GM23338 (cell line): ENCODE data around the gene IER5L.
A peak's percentile ranks its signal among the peaks of the same experiment; 100 is the strongest.

Experiments
- EZH2 ChIP-seq: fragments of 200-600 bp; sonication (generic); IDR thresholded peaks from one replicate; pipeline ENCODE4 v1.8.0; 2017; ENCODE audit warnings: antibody characterized with exemption, mild to moderate bottlenecking, low read depth; ENCODE audit not compliant: unreplicated experiment
- EZH2phosphoT487 ChIP-seq: fragments of 200-600 bp; sonication (generic); IDR thresholded peaks from one replicate; pipeline ENCODE4 v1.8.1; 2018; ENCODE audit warnings: antibody characterized with exemption; ENCODE audit not compliant: unreplicated experiment
- JUNB ChIP-seq: IDR thresholded peaks from one replicate; pipeline ENCODE4 v1.6.1; 2016; ENCODE audit warnings: antibody characterized with exemption; ENCODE audit not compliant: unreplicated experiment
- POLR2AphosphoS5 ChIP-seq: IDR thresholded peaks from 2 replicates; pipeline ENCODE4 v1.6.1; 2016; ENCODE audit warnings: antibody characterized with exemption, low read depth
- STAT1 ChIP-seq: IDR thresholded peaks from one replicate; pipeline ENCODE4 v1.6.1; 2016; ENCODE audit warnings: antibody characterized with exemption; ENCODE audit not compliant: unreplicated experiment
- ZNF114 ChIP-seq: fragments of 250-450 bp; sonication (Bioruptor Pico); IDR thresholded peaks from 2 replicates; pipeline ENCODE4 v1.5.0; 2020; ENCODE audit warnings: mild to moderate bottlenecking, moderate library complexity
- TF ChIP-seq, protein P1 (sequence below), 2 experiments: fragments of 200-600 bp in 1 of 2; sonication (generic) in 1 of 2; conservative IDR thresholded peaks; 2 replicates each; pipeline versions ENCODE4 v1.5.1 to v1.6.1; 2016 to 2017; ENCODE audit warnings: antibody characterized with exemption in 2 of 2, low read depth in 2 of 2, mild to moderate bottlenecking in 2 of 2, moderate library complexity in 1 of 2
- TF ChIP-seq, protein P2 (sequence below): IDR thresholded peaks from one replicate; pipeline ENCODE4 v1.6.1; 2018; ENCODE audit warnings: antibody characterized with exemption; ENCODE audit not compliant: unreplicated experiment
- TF ChIP-seq, protein P3 (sequence below): fragments of 250-450 bp; sonication (Bioruptor Pico); IDR thresholded peaks from 2 replicates; pipeline ENCODE4 v1.5.0; 2020; ENCODE audit warnings: mild to moderate bottlenecking, moderate library complexity
- TF ChIP-seq, protein P4 (sequence below): IDR thresholded peaks from 2 replicates; pipeline ENCODE4 v1.6.1; 2016; ENCODE audit warnings: antibody characterized with exemption

DNA sequence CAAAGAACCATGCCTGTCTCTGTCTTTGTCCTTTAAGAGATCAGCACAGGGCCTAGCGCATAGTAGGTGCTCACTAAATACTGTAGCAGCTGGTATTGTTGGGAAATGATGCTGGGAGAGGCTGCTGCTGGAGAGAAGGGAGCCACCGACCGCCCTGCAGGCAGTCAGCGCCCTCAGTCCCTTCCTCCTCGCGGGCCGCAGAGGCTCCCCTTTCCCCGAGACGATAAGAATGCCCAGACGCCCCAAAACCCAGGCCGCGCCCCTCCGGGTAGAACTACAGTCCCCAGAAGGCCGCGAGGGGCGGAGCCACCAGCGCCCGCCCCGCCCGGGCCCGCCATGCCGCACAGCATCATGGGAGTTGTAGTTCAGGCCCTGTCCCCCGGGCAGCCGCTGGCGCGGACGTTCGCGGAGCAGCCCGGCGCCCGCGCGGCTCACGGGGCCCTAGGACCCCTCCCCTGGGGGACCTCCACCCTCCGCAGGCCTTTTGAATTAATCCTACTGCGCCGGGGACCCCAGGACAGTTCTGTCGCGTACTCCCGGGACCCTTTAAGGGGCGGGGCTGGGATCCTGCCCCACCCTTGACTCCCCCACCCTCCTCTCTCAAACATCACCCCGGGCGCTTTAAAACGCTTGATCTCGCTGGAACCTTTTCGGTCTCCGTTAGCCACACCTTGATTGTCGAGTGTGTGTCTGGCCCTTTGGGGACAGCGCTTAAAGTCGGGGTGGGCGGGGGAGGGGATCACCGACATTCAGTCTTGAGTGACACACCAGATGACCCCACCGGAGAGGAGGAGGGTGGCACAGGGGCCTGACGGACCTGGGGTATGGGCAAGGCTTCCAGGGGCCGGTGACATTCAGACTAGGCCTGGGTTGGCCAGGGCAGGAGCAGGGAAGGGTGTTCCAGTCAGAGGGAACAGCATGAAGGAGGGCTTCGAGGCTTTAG lies 24.8 kb upstream of the IER5L start:
- no peak for TF ChIP-seq EZH2
- TF ChIP-seq, protein P1, sequence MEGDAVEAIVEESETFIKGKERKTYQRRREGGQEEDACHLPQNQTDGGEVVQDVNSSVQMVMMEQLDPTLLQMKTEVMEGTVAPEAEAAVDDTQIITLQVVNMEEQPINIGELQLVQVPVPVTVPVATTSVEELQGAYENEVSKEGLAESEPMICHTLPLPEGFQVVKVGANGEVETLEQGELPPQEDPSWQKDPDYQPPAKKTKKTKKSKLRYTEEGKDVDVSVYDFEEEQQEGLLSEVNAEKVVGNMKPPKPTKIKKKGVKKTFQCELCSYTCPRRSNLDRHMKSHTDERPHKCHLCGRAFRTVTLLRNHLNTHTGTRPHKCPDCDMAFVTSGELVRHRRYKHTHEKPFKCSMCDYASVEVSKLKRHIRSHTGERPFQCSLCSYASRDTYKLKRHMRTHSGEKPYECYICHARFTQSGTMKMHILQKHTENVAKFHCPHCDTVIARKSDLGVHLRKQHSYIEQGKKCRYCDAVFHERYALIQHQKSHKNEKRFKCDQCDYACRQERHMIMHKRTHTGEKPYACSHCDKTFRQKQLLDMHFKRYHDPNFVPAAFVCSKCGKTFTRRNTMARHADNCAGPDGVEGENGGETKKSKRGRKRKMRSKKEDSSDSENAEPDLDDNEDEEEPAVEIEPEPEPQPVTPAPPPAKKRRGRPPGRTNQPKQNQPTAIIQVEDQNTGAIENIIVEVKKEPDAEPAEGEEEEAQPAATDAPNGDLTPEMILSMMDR (conservative IDR thresholded peaks at IDR 0.05; ENCODE audit: low read depth in 2 of 2), result no peak
- TF ChIP-seq EZH2phosphoT487, result no peak
- TF ChIP-seq POLR2AphosphoS5, result no peak
- TF ChIP-seq, protein P2, sequence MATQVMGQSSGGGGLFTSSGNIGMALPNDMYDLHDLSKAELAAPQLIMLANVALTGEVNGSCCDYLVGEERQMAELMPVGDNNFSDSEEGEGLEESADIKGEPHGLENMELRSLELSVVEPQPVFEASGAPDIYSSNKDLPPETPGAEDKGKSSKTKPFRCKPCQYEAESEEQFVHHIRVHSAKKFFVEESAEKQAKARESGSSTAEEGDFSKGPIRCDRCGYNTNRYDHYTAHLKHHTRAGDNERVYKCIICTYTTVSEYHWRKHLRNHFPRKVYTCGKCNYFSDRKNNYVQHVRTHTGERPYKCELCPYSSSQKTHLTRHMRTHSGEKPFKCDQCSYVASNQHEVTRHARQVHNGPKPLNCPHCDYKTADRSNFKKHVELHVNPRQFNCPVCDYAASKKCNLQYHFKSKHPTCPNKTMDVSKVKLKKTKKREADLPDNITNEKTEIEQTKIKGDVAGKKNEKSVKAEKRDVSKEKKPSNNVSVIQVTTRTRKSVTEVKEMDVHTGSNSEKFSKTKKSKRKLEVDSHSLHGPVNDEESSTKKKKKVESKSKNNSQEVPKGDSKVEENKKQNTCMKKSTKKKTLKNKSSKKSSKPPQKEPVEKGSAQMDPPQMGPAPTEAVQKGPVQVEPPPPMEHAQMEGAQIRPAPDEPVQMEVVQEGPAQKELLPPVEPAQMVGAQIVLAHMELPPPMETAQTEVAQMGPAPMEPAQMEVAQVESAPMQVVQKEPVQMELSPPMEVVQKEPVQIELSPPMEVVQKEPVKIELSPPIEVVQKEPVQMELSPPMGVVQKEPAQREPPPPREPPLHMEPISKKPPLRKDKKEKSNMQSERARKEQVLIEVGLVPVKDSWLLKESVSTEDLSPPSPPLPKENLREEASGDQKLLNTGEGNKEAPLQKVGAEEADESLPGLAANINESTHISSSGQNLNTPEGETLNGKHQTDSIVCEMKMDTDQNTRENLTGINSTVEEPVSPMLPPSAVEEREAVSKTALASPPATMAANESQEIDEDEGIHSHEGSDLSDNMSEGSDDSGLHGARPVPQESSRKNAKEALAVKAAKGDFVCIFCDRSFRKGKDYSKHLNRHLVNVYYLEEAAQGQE, result no peak
- TF ChIP-seq, protein P3, sequence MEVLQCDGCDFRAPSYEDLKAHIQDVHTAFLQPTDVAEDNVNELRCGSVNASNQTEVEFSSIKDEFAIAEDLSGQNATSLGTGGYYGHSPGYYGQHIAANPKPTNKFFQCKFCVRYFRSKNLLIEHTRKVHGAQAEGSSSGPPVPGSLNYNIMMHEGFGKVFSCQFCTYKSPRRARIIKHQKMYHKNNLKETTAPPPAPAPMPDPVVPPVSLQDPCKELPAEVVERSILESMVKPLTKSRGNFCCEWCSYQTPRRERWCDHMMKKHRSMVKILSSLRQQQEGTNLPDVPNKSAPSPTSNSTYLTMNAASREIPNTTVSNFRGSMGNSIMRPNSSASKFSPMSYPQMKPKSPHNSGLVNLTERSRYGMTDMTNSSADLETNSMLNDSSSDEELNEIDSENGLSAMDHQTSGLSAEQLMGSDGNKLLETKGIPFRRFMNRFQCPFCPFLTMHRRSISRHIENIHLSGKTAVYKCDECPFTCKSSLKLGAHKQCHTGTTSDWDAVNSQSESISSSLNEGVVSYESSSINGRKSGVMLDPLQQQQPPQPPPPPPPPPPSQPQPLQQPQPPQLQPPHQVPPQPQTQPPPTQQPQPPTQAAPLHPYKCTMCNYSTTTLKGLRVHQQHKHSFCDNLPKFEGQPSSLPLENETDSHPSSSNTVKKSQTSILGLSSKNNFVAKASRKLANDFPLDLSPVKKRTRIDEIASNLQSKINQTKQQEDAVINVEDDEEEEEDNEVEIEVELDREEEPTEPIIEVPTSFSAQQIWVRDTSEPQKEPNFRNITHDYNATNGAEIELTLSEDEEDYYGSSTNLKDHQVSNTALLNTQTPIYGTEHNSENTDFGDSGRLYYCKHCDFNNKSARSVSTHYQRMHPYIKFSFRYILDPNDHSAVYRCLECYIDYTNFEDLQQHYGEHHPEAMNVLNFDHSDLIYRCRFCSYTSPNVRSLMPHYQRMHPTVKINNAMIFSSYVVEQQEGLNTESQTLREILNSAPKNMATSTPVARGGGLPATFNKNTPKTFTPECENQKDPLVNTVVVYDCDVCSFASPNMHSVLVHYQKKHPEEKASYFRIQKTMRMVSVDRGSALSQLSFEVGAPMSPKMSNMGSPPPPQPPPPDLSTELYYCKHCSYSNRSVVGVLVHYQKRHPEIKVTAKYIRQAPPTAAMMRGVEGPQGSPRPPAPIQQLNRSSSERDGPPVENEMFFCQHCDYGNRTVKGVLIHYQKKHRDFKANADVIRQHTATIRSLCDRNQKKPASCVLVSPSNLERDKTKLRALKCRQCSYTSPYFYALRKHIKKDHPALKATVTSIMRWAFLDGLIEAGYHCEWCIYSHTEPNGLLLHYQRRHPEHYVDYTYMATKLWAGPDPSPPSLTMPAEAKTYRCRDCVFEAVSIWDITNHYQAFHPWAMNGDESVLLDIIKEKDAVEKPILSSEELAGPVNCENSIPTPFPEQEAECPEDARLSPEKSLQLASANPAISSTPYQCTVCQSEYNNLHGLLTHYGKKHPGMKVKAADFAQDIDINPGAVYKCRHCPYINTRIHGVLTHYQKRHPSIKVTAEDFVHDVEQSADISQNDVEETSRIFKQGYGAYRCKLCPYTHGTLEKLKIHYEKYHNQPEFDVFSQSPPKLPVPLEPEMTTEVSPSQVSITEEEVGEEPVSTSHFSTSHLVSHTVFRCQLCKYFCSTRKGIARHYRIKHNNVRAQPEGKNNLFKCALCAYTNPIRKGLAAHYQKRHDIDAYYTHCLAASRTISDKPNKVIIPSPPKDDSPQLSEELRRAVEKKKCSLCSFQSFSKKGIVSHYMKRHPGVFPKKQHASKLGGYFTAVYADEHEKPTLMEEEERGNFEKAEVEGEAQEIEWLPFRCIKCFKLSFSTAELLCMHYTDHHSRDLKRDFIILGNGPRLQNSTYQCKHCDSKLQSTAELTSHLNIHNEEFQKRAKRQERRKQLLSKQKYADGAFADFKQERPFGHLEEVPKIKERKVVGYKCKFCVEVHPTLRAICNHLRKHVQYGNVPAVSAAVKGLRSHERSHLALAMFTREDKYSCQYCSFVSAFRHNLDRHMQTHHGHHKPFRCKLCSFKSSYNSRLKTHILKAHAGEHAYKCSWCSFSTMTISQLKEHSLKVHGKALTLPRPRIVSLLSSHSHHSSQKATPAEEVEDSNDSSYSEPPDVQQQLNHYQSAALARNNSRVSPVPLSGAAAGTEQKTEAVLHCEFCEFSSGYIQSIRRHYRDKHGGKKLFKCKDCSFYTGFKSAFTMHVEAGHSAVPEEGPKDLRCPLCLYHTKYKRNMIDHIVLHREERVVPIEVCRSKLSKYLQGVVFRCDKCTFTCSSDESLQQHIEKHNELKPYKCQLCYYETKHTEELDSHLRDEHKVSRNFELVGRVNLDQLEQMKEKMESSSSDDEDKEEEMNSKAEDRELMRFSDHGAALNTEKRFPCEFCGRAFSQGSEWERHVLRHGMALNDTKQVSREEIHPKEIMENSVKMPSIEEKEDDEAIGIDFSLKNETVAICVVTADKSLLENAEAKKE (CRISPR knock-in tag), result no peak
- TF ChIP-seq STAT1, result no peak
- no peak for TF ChIP-seq JUNB
- TF ChIP-seq, protein P4, sequence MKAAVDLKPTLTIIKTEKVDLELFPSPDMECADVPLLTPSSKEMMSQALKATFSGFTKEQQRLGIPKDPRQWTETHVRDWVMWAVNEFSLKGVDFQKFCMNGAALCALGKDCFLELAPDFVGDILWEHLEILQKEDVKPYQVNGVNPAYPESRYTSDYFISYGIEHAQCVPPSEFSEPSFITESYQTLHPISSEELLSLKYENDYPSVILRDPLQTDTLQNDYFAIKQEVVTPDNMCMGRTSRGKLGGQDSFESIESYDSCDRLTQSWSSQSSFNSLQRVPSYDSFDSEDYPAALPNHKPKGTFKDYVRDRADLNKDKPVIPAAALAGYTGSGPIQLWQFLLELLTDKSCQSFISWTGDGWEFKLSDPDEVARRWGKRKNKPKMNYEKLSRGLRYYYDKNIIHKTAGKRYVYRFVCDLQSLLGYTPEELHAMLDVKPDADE, result peak; percentile 97
- no peak for TF ChIP-seq ZNF114 (CRISPR knock-in tag)
